CD4-positive, alpha-beta T cell treated with Interleukin-6 for 4 hours (primary cell): ENCODE measurements around the gene KCNK16.

Experiments
- DNase-seq: peaks from one replicate; pipeline ENCODE4 v3.0.0-alpha.2; 2020; ENCODE audit warnings: mixed read lengths

The KCNK16 gene

GRCh38 chr6:39273406-39273821, 49.1 kb downstream of the KCNK16 start:
- no peak for DNase-seq

- DNase-seq: no peak
These were observed 52.5 kb downstream of the KCNK16 start for GRCh38 chr6:39269961-39270360.

- DNase-seq: no peak
These were observed 53.8 kb downstream of the KCNK16 start for GRCh38 chr6:39268721-39269120.

DNA sequence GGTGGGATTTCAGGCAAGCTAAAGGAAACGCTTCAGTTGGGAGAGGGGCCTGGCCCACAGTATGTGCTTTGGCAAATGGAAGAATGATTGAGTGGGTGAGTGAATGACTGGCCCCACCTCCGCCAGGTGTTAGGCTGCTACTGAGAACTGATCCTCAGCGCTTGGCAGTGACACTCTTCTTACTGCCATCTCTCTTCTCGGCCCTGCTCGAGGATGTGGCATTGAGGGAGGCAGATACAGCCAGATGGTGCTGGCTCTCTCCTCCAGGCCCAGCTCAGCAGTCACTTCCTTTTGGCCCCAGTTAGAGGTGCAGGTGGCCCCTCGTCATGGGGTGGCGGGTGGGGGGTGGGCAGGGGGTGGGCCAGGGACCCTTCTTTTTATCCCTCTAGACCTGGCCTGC, 54.3 kb downstream of the KCNK16 start:
- DNase-seq: no peak

GRCh38 chr6:39266782-39267355, 55.6 kb downstream of the KCNK16 start:
- no peak for DNase-seq

DNA sequence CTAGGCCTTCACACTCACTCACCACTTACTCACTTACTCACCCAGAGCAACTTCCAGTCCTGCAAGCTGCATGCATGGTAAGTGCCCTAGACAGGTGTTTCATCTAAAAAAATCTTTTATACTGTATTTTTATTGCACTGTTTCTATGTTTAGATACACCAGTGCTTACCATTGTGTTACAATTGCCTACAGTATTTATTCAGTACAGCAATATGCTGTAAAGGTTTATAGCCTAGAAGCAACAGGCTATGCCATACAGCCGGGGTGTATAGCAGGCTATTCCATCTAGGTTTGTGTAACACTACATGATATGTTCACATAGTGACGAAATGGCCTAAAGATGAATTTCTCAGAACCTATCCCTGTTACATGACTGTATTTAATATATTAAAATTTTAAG, 56.1 kb downstream of the KCNK16 start:
- no peak for DNase-seq
